HG03460 (cell line): ENCODE measurements around the gene PSMC5.
"Not testable (repeated sequence)": the region's sequence is repeated elsewhere in the genome, so short reads cannot be mapped to it uniquely, and the experiment has no call there.

Experiments used
- ATAC-seq: cut with Tn5 transposase; IDR thresholded peaks from one replicate; pipeline ENCODE4 v1.9.1; 2021; ENCODE audit not compliant: unreplicated experiment

Gene PSMC5

GRCh38 chr17:63870292-63870665 lies 43.0 kb downstream of the PSMC5 start:
- ATAC-seq = not testable (repeated sequence)

DNA sequence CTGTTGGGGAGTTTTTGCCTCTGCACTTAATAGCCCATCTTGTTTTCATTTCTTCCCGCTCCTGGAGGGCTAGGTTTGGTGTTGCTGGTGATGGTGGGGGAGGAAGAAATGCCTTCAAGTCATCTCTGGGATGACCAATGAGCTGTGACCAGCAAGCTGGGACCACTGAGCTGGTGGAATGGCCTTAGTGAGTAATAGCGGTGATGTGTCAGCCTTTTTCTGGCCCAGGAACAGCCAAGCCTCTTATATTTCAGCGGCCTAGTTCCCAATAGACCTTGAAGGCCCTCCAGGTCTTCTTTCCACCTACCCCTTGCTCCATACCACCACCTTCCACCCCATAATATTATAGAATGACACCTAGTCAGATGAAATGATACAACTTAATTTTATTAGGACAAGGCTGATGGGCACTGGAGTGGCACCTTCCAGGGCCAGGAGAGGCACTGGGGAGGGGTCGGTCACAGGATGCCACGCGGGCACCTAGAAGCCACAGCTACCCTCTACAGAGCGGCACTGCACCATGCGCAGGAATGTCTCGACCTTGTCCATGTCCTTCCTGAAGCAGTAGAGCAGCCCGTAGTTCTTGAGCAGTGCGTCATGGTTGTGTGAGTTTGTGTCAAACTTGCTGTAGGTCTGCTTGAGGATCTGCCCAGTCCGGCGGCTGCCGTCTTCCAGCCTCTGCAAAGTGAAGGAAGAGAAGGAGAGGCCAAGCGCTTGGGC lies 44.6 kb downstream of the PSMC5 start:
- ATAC-seq = not testable (repeated sequence)

DNA sequence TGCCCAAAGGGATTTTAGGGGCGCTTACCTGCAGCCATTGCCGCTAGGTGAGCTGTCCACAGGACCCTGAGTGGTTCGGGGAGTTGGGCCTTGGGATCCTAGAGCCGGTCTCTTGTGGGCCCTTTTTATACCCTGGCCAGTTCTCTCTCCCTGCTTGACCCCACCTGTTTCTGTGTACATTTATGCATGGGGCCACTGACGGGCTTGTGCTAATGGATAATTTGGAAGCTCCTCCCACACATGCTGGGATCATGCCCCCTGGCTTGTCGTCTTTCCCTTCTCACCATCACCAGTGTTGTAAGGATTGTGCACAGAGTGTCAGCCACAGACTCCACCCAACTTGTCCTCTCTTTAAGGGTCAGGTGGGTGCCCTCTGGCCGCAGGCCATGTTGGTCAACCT lies 46.3 kb downstream of the PSMC5 start, which contains the start of gene CSH2:
TSS of gene CSH2 (minus strand) at position 101 of the 400 bp plus-strand sequence. CDS start at position 38, 63 bp downstream.
- ATAC-seq = not testable (repeated sequence)

GRCh38 chr17:63874061-63874626 lies 46.9 kb downstream of the PSMC5 start:
- not testable (repeated sequence) for ATAC-seq

- not testable (repeated sequence) for ATAC-seq
Observed at GRCh38 chr17:63874693-63875092, 47.5 kb downstream of the PSMC5 start.

GRCh38 chr17:63878413-63878812 lies 51.2 kb downstream of the PSMC5 start:
- ATAC-seq = not testable (repeated sequence)

DNA sequence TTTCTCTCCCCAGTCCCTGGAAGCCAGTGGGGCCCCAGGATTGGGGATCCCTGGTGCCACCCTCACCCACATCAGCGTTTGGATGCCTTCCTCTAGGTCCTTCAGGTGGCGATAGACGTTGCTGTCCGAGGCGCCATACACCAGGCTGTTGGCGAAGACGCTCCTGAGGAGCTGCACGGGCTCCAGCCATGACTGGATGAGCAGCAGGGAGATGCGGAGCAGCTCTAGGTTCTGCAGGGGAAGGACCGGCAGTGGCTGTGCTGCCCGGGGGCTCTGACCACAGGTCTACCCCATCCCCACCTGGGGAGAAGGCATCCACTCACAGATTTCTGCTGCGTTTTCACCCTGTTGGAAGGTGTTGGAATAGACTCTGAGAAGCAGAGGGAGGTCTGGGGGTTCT lies 53.5 kb downstream of the PSMC5 start:
- no peak for ATAC-seq

DNA sequence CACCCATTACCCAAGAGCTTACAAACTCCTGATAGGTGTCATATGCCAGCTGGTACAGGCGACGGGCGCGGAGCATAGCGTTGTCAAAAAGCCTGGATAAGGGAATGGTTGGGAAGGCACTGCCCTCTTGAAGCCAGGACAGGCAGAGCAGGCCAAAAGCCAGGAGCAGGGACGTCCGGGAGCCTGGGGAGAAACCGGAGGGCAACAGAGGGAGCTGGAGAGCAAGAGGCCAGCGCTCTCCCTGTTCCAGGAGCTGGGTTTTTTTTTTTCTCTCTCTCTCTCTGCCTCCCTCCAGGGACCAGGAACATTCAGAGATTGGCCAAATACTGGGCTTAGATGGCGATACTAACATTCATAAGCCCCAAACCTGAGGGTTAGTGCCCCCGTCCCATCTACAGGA lies 54.1 kb downstream of the PSMC5 start:
- ATAC-seq = not testable (repeated sequence)
